ENCODE results near the gene CSF2RB.

Gene CSF2RB

GRCh38 chr22:36921309-36922104 lies 8.1 kb downstream of the CSF2RB start:
- TF ChIP-seq, protein P1, sequence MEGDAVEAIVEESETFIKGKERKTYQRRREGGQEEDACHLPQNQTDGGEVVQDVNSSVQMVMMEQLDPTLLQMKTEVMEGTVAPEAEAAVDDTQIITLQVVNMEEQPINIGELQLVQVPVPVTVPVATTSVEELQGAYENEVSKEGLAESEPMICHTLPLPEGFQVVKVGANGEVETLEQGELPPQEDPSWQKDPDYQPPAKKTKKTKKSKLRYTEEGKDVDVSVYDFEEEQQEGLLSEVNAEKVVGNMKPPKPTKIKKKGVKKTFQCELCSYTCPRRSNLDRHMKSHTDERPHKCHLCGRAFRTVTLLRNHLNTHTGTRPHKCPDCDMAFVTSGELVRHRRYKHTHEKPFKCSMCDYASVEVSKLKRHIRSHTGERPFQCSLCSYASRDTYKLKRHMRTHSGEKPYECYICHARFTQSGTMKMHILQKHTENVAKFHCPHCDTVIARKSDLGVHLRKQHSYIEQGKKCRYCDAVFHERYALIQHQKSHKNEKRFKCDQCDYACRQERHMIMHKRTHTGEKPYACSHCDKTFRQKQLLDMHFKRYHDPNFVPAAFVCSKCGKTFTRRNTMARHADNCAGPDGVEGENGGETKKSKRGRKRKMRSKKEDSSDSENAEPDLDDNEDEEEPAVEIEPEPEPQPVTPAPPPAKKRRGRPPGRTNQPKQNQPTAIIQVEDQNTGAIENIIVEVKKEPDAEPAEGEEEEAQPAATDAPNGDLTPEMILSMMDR (IDR thresholded peaks at IDR 0.05; ENCODE audit: low read depth, low read length), result no peak
- no peak for DNase-seq (ENCODE audit: extremely low read depth, low read depth)

DNA sequence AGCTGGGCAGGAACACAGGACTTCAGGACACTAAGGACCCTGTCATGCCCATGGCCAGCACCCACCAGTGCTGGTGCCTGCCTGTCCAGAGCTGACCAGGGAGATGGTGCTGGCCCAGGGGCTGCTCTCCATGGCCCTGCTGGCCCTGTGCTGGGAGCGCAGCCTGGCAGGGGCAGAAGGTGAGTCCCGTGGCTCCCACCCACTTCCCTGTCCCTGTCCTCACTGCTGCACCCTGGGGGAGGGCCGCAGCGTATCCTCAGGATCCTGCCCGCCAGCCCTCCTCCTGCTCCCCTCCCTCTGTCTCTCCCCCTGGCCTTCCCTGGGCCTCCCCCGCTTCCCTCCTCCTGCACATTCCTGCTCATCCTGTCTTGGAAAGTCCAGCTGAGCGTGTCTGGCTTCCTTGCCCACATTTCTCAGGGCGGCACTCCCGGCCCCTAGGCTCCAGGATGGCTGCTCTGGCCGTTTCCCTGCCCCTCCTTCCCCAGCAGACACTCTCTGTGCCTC lies 8.7 kb downstream of the CSF2RB start:
- no peak for DNase-seq (ENCODE audit: extremely low read depth, low read depth)
- TF ChIP-seq, protein P1 (IDR thresholded peaks at IDR 0.05; ENCODE audit: low read depth, low read length), result no peak

GRCh38 chr22:36922711-36923110 lies 9.3 kb downstream of the CSF2RB start:
- DNase-seq (ENCODE audit: extremely low read depth, low read depth), result no peak
- TF ChIP-seq, protein P1 (IDR thresholded peaks at IDR 0.05; ENCODE audit: low read depth, low read length), result no peak

DNA sequence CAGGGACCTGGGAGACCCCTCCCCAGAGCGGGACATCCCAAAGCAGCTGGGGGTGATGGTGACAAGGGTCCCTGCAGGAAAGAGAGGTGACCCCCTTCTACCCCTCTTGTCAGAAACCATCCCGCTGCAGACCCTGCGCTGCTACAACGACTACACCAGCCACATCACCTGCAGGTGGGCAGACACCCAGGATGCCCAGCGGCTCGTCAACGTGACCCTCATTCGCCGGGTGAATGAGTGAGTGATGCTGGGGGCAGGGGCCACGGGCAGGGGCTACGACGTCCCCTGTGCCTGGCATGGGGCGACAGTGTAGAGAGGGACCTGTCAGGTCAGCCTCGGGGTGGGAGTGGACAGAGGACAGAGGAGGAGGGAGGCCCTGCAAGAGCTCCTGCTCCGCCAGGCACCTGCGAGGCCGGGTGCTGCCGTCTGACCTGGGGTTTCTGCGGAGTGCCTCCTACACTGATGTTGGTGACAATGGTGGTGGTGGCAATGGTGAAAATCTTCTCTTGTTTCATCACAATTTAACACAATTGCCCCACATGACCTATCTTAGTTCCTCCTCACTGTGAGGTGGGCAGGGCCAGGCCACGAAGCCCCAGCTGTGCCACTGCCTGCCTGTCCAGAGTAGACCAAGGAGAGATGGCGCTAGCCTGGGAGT lies 9.8 kb downstream of the CSF2RB start:
- no peak for DNase-seq (ENCODE audit: extremely low read depth, low read depth)

DNA sequence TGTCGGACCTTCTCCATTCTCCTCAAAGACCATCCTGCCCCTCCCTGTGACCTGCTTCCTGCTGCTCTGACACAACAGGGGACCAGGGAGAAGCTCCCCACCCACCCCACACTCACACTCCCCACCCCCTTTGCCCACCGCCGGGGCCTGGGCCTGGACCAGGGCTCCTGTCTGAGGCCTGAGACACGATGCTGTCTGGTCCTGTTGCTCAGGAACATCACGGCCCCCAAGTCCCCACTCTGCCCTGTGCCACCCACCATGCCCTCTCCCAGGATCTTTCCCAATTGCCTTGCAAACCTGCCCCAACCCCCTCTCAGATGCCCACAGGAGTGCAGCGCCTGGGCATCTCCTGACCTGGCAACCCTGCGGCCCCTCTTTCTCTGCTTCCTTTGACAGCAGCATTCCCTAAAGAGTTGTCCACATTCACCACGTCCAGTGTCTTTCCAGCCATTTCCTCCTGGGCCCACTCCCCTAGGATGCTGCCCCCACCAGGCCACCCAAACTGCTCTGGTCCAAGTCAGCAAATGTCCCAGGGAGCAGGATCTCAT lies 10.8 kb downstream of the CSF2RB start:
- no peak for DNase-seq (ENCODE audit: extremely low read depth, low read depth)
- TF ChIP-seq, protein P1 (IDR thresholded peaks at IDR 0.05; ENCODE audit: low read depth, low read length), result no peak

More for the DNA sequence above, 9.8 kb downstream of the CSF2RB start:
- TF ChIP-seq, protein P1 (IDR thresholded peaks at IDR 0.05; ENCODE audit: low read depth, low read length), result no peak

- no peak for DNase-seq (ENCODE audit: extremely low read depth, low read depth)
- TF ChIP-seq, protein P1 (IDR thresholded peaks at IDR 0.05; ENCODE audit: low read depth, low read length), result no peak
Measured at GRCh38 chr22:36925388-36926290, 12.2 kb downstream of the CSF2RB start.

All from AG09319 (cell line).